MCF 10A (cell line): ENCODE results near the gene XPNPEP1. TPM values are rescaled to one million over a fixed set of nuclear protein-coding genes. Genes with fewer than 3 reads are reported as not detected.

Experiments
- BruUV-seq: library from RNA; stranded (reverse); fragments of 400-500 nt; replicated peaks from 2 replicates; lab custom pipeline; 2021; lab: Mats Ljungman, UMichigan
- CTCF ChIA-PET: fragments of 300-600 bp; sonication (Branson Sonifier 250); formaldehyde crosslinking; extraction: SDS; loops from one replicate; lab custom pipeline; 2021; ENCODE audit warnings: antibody characterized with exemption, inconsistent platforms; lab: Yijun Ruan, JAX
- POLR2A ChIA-PET: fragments of 300-600, 350-650 bp; sonication (Branson Sonifier 250); formaldehyde crosslinking; extraction: SDS; loops from one replicate; lab custom pipeline; 2020; ENCODE audit warnings: antibody characterized with exemption, inconsistent platforms; lab: Yijun Ruan, JAX
- DNase-seq: peaks from one replicate; pipeline ENCODE4 v3.0.0-alpha.2; 2018; ENCODE audit not compliant: unreplicated experiment
- H3K27ac Mint-ChIP-seq: one replicate; pipeline ENCODE4 v1.8.0; 2022; ENCODE audit warnings: mild to moderate bottlenecking, low read depth, mixed read lengths; ENCODE audit not compliant: unreplicated experiment
- H3K27me3 Mint-ChIP-seq: one replicate; pipeline ENCODE4 v1.8.0; 2022; ENCODE audit warnings: mixed read lengths; ENCODE audit not compliant: insufficient read depth, unreplicated experiment
- H3K36me3 Mint-ChIP-seq: one replicate; pipeline ENCODE4 v1.8.0; 2022; ENCODE audit warnings: mild to moderate bottlenecking, moderate library complexity, mixed read lengths; ENCODE audit not compliant: insufficient read depth, unreplicated experiment
- H3K4me1 Mint-ChIP-seq: one replicate; pipeline ENCODE4 v1.8.0; 2022; ENCODE audit warnings: mixed read lengths; ENCODE audit not compliant: insufficient read depth, unreplicated experiment
- H3K4me3 Mint-ChIP-seq: one replicate; pipeline ENCODE4 v1.8.0; 2022; ENCODE audit warnings: mild to moderate bottlenecking, moderate library complexity, mixed read lengths; ENCODE audit not compliant: unreplicated experiment
- H3K9me3 Mint-ChIP-seq: one replicate; pipeline ENCODE4 v1.8.0; 2022; ENCODE audit warnings: mixed read lengths; ENCODE audit not compliant: unreplicated experiment
- CTCF ChIP-seq: fragments of 200-600 bp; IDR thresholded peaks from one replicate; pipeline ENCODE4 v1.8.0; 2022; ENCODE audit warnings: antibody characterized with exemption, mild to moderate bottlenecking; ENCODE audit not compliant: unreplicated experiment
- intact Hi-C: fragments of 100-400 bp; cut with micrococcal nuclease; formaldehyde crosslinking; loops from 2 replicates; pipeline ENCODE4 v1.14.1; 2022
- total RNA-seq: library from RNA; stranded (reverse); gene quantifications from 2 replicates; pipeline ENCODE4 v1.2.3, GENCODE V29; 2022

Gene XPNPEP1
- total RNA-seq, 1 experiment from 2014 or later: 52.1 TPM

DNA sequence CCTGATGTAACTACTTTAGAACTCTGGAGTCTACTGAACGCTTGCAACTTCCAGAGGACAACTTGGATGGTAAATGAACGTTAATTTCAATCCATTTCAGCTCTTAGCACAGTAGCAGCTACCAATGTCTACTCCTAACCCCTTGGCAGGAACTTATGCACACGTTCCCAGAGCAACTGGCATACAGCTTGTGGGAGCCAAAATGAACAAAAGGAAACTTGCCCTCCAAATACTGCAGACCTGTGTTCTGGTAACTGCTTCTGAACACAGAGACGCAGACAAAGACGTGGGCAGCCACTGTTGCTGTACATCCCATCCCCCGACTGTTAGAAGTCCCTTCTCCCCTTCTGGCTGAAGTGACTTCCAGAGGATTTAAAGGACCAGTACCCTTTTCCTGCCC lies 61.3 kb downstream of the XPNPEP1 start:
- Mint-ChIP-seq H3K9me3 (no peaks in the 10 kb centered on the region), H3K27me3 (no peaks in the 10 kb centered on the region), H3K36me3 (peaks cover 12% of the 10 kb centered on the region), H3K4me3 (no peak overlapping the region), H3K4me1 (no peaks in the 10 kb centered on the region), H3K27ac (no peak overlapping the region)
- no peak for TF ChIP-seq CTCF
- POLR2A ChIA-PET: no interaction called here
- CTCF ChIA-PET: interaction anchor here (2.0 kb wide), 1 partner anchor 9 kb away, joined by 11 read pairs; no protein-coding TSS in a partner anchor
- intact Hi-C loops: no loop called here
- no TSS peak for BruUV-seq
- DNase-seq: no peak

DNA sequence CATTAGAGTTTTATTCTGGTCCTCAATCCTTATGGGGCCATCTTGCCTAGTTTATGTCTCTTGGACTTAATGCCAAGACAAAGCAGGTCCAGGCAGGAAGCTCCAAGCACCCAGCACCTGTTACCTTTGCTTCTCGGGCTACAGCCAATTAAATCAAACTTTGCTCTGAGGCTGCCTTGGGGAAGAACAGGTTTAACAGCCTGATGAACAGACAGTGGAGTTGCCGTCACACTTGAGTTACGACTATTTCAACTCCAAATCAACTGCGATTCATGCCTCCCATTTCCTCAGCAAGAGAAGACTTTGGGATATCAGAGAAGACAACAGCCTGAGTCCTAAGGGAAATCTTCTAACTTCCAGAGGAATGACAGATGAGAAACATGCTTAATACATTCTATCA lies 62.2 kb downstream of the XPNPEP1 start:
- POLR2A ChIA-PET: no interaction called here
- DNase-seq: no peak
- Mint-ChIP-seq H3K27ac (no peak overlapping the region), H3K4me1 (no peaks in the 10 kb centered on the region), H3K9me3 (no peaks in the 10 kb centered on the region), H3K4me3 (no peak overlapping the region), H3K27me3 (no peaks in the 10 kb centered on the region), H3K36me3 (peaks cover 12% of the 10 kb centered on the region)
- BruUV-seq: no TSS peak
- CTCF ChIA-PET: interaction anchor here (0.9 kb wide), 1 partner anchor 9 kb away, joined by 3 read pairs; no protein-coding TSS in a partner anchor
- intact Hi-C loops: no loop called here
- TF ChIP-seq CTCF: no peak

GRCh38 chr10:109859221-109859620 lies 64.1 kb downstream of the XPNPEP1 start:
- Mint-ChIP-seq H3K27ac (no peak overlapping the region), H3K4me1 (no peaks in the 10 kb centered on the region), H3K9me3 (no peaks in the 10 kb centered on the region), H3K4me3 (no peak overlapping the region), H3K36me3 (peaks cover 2% of the 10 kb centered on the region), H3K27me3 (no peaks in the 10 kb centered on the region)
- DNase-seq: no peak
- ChIA-PET POLR2A (no interaction called here), CTCF (interaction anchor here (1.0 kb wide), 1 partner anchor 11 kb away, joined by 5 read pairs; no protein-coding TSS in a partner anchor)
- no TSS peak for BruUV-seq
- TF ChIP-seq CTCF: no peak
- intact Hi-C loops: no loop called here

GRCh38 chr10:109855746-109856145 lies 67.6 kb downstream of the XPNPEP1 start:
- no peaks in the 10 kb centered on the region for H3K36me3 Mint-ChIP-seq
- H3K4me3 Mint-ChIP-seq: no peak overlapping the region
- H3K9me3 Mint-ChIP-seq: no peaks in the 10 kb centered on the region
- peaks cover 9% of the 10 kb centered on the region for H3K4me1 Mint-ChIP-seq
- no TSS peak for BruUV-seq
- H3K27ac Mint-ChIP-seq: no peak overlapping the region
- DNase-seq: no peak
- ChIA-PET CTCF (interaction anchor here (0.6 to 1.8 kb wide), 2 partner anchors 10 to 193 kb away, joined by 3 to 6 read pairs; no protein-coding TSS in a partner anchor), POLR2A (no interaction called here)
- H3K27me3 Mint-ChIP-seq: no peaks in the 10 kb centered on the region
- TF ChIP-seq CTCF: no peak
- intact Hi-C loops: no loop called here
